Measurements from ENCODE around the gene FALEC. TPM values are rescaled to one million over a fixed set of nuclear protein-coding genes. Genes with fewer than 3 reads are reported as not detected.

FALEC gene
- 1 to 10 TPM in 1 of 2 donors, not detected in 1; 1.2 TPM for total RNA-seq
- 1 to 10 TPM; 1.4 to 1.6 TPM for polyA plus RNA-seq (ENCODE audit: insufficient read length in 2 of 2)
- long read RNA-seq, donor 1, result 0 reads
- long read RNA-seq, donor 2, result 0 reads
- long read RNA-seq, donor 3, result 0 reads
- long read RNA-seq, donor 4, result 0 reads

DNA sequence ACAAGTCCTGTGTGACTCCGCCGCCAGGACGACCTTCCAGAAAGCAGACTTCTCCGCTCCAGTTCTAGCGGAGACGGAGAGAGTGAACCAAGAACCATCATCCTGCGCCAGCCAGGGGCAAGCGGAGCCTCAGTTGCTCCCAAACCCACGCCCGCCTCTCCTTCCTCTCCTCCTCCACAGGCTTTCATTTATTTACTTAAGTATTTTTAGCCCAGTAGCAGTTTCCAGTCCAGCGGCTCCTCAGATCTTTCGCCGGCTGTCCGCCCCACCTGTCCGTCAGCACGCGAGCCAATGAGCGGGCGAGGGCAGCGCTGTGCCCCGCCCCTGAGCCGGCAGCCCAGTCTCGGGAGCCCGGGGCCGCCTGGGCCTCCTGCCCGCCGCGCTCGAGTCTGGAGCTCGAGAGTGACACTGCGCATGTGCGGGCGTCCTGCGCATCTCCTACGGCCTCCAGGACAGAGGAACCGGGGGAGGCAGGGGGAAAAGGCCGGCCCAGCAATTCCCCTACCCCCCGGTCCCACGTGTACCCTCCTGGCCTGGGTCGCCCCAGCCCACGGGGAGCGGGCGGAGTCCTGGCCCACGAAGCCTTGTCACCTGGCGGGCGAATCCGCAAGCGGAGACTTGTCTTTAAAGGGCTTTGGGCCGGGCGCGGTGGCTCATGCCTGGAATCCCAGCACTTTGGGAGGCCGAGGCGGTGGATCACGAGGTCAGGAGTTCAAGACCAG, at the start of gene FALEC:
Gene FALEC, plus strand, starts transcription at position 425 of the 722 bp plus-strand sequence.
- H3K27me3 ChIP-seq (ENCODE audit: control insufficient read depth, insufficient read depth, low read length), result no peaks in the 10 kb centered on the region
- peak; percentile 78 to 99 (median 92) for DNase-seq (ENCODE audit: low read depth in 4 of 6, low spot score in 6 of 6)
- peak within 1 kb of the TSS; percentile 90 for H3K27ac ChIP-seq (ENCODE audit: low read depth, low read length)
- H3K4me3 ChIP-seq (ENCODE audit: low read depth, low read length), result peak within 1 kb of the TSS; percentile 87
- WGBS (ENCODE audit: insufficient coverage), result under 1% methylated on average over 53 of the region's 54 CpGs
- peaks cover 20% of the 10 kb centered on the region for H3K4me1 ChIP-seq (ENCODE audit: control insufficient read depth, insufficient read depth, low read length)
- H3K36me3 ChIP-seq (ENCODE audit: control insufficient read depth, insufficient read depth, low read length), result peaks cover 24% of the 10 kb centered on the region
- H3K9me3 ChIP-seq (ENCODE audit: control insufficient read depth, insufficient read depth, low read length), result no peaks in the 10 kb centered on the region

DNA sequence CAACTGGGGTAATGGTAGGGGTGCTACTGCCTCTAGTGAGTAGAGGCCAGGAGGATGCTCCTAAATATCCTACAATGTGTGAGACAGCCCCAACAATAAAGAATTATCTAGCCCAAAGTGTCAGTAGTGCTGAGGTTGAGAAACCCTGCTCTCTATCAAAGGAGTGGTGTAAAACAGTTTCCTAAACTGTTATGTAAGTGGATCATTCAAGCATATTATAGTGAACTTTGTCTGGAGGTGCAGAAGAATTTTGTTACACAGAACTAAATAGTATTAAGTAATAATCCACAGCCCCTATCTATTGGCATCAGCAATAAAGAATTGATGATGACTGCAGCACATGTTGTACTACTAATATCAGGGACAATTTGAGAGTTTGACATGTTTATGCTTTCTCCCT, 48.6 kb upstream of the FALEC start:
- H3K4me3 ChIP-seq (ENCODE audit: low read depth, low read length), result no peak overlapping the region
- no peak for DNase-seq (ENCODE audit: low read depth in 4 of 6, low spot score in 6 of 6)
- no peaks in the 10 kb centered on the region for H3K9me3 ChIP-seq (ENCODE audit: control insufficient read depth, insufficient read depth, low read length)
- H3K27ac ChIP-seq (ENCODE audit: low read depth, low read length), result no peak overlapping the region
- H3K4me1 ChIP-seq (ENCODE audit: control insufficient read depth, insufficient read depth, low read length), result no peaks in the 10 kb centered on the region
- peaks cover 49% of the 10 kb centered on the region for H3K36me3 ChIP-seq (ENCODE audit: control insufficient read depth, insufficient read depth, low read length)
- H3K27me3 ChIP-seq (ENCODE audit: control insufficient read depth, insufficient read depth, low read length), result no peaks in the 10 kb centered on the region

DNA sequence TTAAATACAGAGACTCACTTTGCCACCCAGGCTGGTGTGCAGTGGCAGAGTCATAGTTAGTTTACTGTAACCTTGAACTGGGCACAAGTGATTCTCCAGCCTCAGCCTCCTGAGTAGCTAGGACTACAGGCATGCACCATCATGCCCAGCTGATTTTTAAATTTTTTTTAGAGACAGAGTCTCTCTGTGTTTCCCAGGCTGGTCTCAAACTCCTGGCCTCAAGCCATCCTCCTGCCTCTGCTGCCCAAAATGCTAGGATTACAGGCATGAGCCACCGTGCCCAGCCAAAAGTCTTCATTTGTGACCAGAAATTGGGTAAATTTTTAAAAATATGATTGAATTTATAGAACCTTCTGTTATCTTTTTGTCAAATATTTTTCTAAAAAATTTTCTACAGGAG, 46.3 kb upstream of the FALEC start:
- no CpG with 5 or more reads among the region's 1 CpG for WGBS (ENCODE audit: insufficient coverage)

DNA sequence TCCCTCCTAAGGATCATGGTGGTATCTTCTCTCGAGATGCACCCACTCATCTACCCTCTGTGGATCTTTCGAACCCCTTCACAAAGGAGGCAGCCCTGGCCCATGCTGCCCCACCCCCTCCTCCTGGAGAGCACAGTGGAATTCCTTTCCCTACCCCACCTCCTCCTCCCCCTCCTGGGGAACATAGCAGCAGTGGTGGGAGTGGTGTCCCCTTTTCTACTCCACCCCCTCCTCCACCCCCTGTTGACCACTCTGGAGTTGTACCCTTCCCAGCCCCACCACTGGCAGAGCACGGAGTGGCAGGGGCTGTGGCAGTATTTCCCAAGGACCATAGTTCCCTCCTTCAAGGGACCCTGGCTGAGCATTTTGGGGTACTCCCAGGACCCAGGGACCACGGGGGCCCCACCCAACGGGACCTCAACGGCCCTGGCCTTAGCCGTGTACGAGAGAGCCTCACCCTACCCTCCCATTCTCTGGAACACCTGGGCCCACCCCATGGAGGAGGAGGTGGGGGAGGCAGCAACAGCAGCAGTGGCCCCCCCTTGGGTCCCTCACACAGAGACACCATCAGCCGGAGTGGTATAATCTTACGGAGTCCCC, 42.9 kb upstream of the FALEC start:
- H3K4me3 ChIP-seq (ENCODE audit: low read depth, low read length), result no peak overlapping the region
- H3K36me3 ChIP-seq (ENCODE audit: control insufficient read depth, insufficient read depth, low read length), result peaks cover 31% of the 10 kb centered on the region
- H3K4me1 ChIP-seq (ENCODE audit: control insufficient read depth, insufficient read depth, low read length), result peaks cover 6% of the 10 kb centered on the region
- no peaks in the 10 kb centered on the region for H3K9me3 ChIP-seq (ENCODE audit: control insufficient read depth, insufficient read depth, low read length)
- H3K27me3 ChIP-seq (ENCODE audit: control insufficient read depth, insufficient read depth, low read length), result no peaks in the 10 kb centered on the region
- 86% methylated on average over 2 of the region's 10 CpGs for WGBS (ENCODE audit: insufficient coverage)
- no peak for DNase-seq (ENCODE audit: low read depth in 4 of 6, low spot score in 6 of 6)
- H3K27ac ChIP-seq (ENCODE audit: low read depth, low read length), result no peak overlapping the region

More for the DNA sequence above, 46.3 kb upstream of the FALEC start:
- peaks cover 51% of the 10 kb centered on the region for H3K36me3 ChIP-seq (ENCODE audit: control insufficient read depth, insufficient read depth, low read length)
- no peak overlapping the region for H3K27ac ChIP-seq (ENCODE audit: low read depth, low read length)
- peaks cover 6% of the 10 kb centered on the region for H3K4me1 ChIP-seq (ENCODE audit: control insufficient read depth, insufficient read depth, low read length)
- H3K27me3 ChIP-seq (ENCODE audit: control insufficient read depth, insufficient read depth, low read length), result no peaks in the 10 kb centered on the region
- H3K4me3 ChIP-seq (ENCODE audit: low read depth, low read length), result no peak overlapping the region
- DNase-seq (ENCODE audit: low read depth in 4 of 6, low spot score in 6 of 6), result no peak
- H3K9me3 ChIP-seq (ENCODE audit: control insufficient read depth, insufficient read depth, low read length), result no peaks in the 10 kb centered on the region

DNA sequence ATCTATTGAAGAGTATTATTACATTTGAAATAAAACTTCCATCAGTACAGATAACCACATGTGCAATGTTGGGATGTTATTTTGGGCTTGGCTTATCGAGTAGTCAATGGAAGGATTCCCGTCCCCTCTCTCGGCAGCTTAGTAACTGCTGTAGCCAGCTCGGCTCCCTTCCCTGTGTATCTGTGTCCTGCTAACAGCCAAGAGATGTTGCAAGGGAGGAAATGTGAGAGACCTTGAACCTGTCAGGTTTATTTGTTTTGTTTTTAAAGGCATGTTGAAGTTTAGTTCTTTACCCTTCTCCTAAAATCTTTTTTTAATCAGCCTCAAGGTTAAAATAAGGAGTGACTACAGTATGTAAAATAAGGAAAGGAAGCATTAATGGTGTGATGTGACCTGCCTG, 41.9 kb upstream of the FALEC start:
- Histone ChIP-seq H3K9me3 (ENCODE audit: control insufficient read depth, insufficient read depth, low read length) (no peaks in the 10 kb centered on the region), H3K27me3 (ENCODE audit: control insufficient read depth, insufficient read depth, low read length) (no peaks in the 10 kb centered on the region), H3K4me1 (ENCODE audit: control insufficient read depth, insufficient read depth, low read length) (peaks cover 6% of the 10 kb centered on the region), H3K4me3 (ENCODE audit: low read depth, low read length) (no peak overlapping the region), H3K36me3 (ENCODE audit: control insufficient read depth, insufficient read depth, low read length) (peaks cover 28% of the 10 kb centered on the region), H3K27ac (ENCODE audit: low read depth, low read length) (no peak overlapping the region)
- WGBS (ENCODE audit: insufficient coverage), result no CpG with 5 or more reads among the region's 4 CpGs
- no peak for DNase-seq (ENCODE audit: low read depth in 4 of 6, low spot score in 6 of 6)

DNA sequence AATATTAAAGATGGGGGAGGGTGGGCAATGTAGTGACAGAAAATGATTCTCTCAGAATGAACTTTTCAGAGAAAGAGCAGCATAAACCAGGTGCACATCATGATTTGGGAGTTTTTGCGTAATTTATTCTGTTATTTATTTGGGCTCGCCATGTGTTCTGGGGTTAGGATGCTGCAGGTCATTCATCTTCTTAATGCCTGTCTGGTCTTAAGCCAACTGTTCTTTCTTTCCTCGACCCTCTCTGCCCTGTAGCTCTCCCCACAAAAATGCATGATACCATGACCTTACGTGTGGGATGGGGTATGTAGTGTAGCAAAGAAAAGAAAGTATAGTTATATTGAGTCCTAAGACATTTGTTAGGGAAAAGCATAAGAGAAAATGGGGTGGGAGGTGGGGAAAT, 40.7 kb upstream of the FALEC start:
- Histone ChIP-seq H3K27ac (ENCODE audit: low read depth, low read length) (peak overlapping the region; percentile 34), H3K36me3 (ENCODE audit: control insufficient read depth, insufficient read depth, low read length) (peaks cover 28% of the 10 kb centered on the region), H3K4me1 (ENCODE audit: control insufficient read depth, insufficient read depth, low read length) (peaks cover 6% of the 10 kb centered on the region), H3K27me3 (ENCODE audit: control insufficient read depth, insufficient read depth, low read length) (no peaks in the 10 kb centered on the region), H3K4me3 (ENCODE audit: low read depth, low read length) (no peak overlapping the region), H3K9me3 (ENCODE audit: control insufficient read depth, insufficient read depth, low read length) (no peaks in the 10 kb centered on the region)
- no peak for DNase-seq (ENCODE audit: low read depth in 4 of 6, low spot score in 6 of 6)
- no CpG with 5 or more reads among the region's 4 CpGs for WGBS (ENCODE audit: insufficient coverage)

DNA sequence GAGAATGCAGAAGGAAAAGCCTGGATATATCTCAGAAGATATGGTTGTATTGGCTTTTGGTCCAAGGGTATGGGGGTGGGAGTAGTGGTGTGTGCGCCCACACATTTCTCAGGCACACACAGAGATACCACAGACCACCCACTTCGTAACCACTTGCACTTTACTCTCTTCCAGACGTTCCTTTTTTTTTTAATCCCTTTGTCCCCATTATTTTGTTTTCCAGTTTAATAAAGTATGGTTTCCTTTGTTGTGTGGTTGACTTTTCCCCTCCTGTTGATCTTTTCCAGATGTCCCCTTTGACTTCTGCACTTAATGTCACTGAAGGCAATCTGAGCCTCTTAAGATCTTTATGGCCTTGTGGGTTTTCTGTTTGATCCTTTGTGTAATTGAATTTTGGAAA, 38.8 kb upstream of the FALEC start:
- H3K27me3 ChIP-seq (ENCODE audit: control insufficient read depth, insufficient read depth, low read length), result no peaks in the 10 kb centered on the region
- no peak overlapping the region for H3K27ac ChIP-seq (ENCODE audit: low read depth, low read length)
- peaks cover 6% of the 10 kb centered on the region for H3K4me1 ChIP-seq (ENCODE audit: control insufficient read depth, insufficient read depth, low read length)
- no CpG with 5 or more reads among the region's 3 CpGs for WGBS (ENCODE audit: insufficient coverage)
- H3K9me3 ChIP-seq (ENCODE audit: control insufficient read depth, insufficient read depth, low read length), result no peaks in the 10 kb centered on the region
- H3K4me3 ChIP-seq (ENCODE audit: low read depth, low read length), result no peak overlapping the region
- peak in 1 of 6 donors; percentile 24 for DNase-seq (ENCODE audit: low read depth in 4 of 6, low spot score in 6 of 6)
- H3K36me3 ChIP-seq (ENCODE audit: control insufficient read depth, insufficient read depth, low read length), result peaks cover 14% of the 10 kb centered on the region

DNA sequence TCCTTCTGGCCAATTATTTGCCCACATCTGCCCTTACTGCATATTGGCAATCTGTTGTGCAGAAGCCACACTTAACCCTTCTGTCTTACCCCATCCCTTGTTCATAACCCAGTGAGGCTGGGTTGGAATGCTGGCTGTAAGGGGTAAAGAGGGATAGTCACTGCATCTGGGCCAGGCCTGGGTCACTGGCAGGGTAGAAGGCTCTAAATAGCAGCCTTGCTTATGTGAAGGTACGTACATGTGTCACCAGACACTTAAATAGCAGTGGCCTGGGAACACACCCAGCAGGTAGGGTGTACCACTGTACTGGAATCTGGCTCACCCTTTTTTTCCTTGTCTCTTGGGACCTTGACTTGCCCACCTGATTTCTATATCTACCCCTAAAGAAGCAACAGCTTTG, 38.2 kb upstream of the FALEC start:
- Histone ChIP-seq H3K27me3 (ENCODE audit: control insufficient read depth, insufficient read depth, low read length) (no peaks in the 10 kb centered on the region), H3K4me1 (ENCODE audit: control insufficient read depth, insufficient read depth, low read length) (peaks cover 6% of the 10 kb centered on the region), H3K27ac (ENCODE audit: low read depth, low read length) (no peak overlapping the region), H3K9me3 (ENCODE audit: control insufficient read depth, insufficient read depth, low read length) (no peaks in the 10 kb centered on the region), H3K36me3 (ENCODE audit: control insufficient read depth, insufficient read depth, low read length) (peaks cover 8% of the 10 kb centered on the region), H3K4me3 (ENCODE audit: low read depth, low read length) (no peak overlapping the region)
- no peak for DNase-seq (ENCODE audit: low read depth in 4 of 6, low spot score in 6 of 6)
- 92% methylated on average over 1 of the region's 1 CpG for WGBS (ENCODE audit: insufficient coverage)

DNA sequence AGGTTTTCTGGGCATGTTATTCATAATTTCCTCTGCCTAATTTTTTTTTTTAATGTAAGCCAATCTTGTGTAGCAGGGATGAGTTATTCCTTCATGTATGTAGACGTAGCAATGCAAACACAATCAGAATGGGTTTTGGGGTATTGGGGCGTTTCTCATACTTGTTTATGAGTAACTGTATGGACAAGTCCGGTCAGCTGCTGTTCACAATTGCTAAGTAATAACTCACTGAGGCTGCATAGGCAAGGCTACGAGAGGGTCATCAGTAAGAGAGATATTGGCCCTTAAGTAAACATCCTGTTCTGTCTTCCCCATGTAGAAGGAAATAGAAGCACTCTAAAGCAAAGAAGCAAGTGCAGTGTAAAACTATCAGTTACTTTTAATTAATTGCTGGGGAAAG, 37.8 kb upstream of the FALEC start:
- H3K27ac ChIP-seq (ENCODE audit: low read depth, low read length), result no peak overlapping the region
- WGBS (ENCODE audit: insufficient coverage), result 75% methylated on average over 4 of the region's 4 CpGs
- no peaks in the 10 kb centered on the region for H3K27me3 ChIP-seq (ENCODE audit: control insufficient read depth, insufficient read depth, low read length)
- peaks cover 5% of the 10 kb centered on the region for H3K4me1 ChIP-seq (ENCODE audit: control insufficient read depth, insufficient read depth, low read length)
- H3K4me3 ChIP-seq (ENCODE audit: low read depth, low read length), result no peak overlapping the region
- no peak for DNase-seq (ENCODE audit: low read depth in 4 of 6, low spot score in 6 of 6)
- no peaks in the 10 kb centered on the region for H3K9me3 ChIP-seq (ENCODE audit: control insufficient read depth, insufficient read depth, low read length)
- peaks cover 4% of the 10 kb centered on the region for H3K36me3 ChIP-seq (ENCODE audit: control insufficient read depth, insufficient read depth, low read length)

DNA sequence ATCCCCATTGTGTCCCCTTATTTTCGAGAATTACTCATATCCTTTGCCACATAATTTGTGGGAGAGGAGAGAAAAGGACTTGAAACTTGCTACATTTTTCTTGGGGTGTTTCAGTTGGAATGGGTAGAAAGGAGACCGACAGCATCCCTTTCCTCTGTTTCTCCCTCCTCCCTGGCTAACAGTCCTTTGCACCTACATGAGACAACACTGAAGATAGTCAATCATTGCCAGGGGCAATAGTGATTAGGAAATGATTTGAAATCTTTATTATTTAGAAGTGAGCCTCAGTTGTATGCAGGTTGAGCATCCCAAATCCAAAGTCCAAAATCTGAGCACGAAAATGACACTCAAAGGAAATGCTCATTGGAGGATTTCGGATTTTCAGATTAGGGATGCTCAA, 36.2 kb upstream of the FALEC start:
- Histone ChIP-seq H3K36me3 (ENCODE audit: control insufficient read depth, insufficient read depth, low read length) (no peaks in the 10 kb centered on the region), H3K27ac (ENCODE audit: low read depth, low read length) (no peak overlapping the region), H3K27me3 (ENCODE audit: control insufficient read depth, insufficient read depth, low read length) (no peaks in the 10 kb centered on the region), H3K4me1 (ENCODE audit: control insufficient read depth, insufficient read depth, low read length) (no peaks in the 10 kb centered on the region), H3K9me3 (ENCODE audit: control insufficient read depth, insufficient read depth, low read length) (no peaks in the 10 kb centered on the region), H3K4me3 (ENCODE audit: low read depth, low read length) (no peak overlapping the region)
- no CpG with 5 or more reads among the region's 4 CpGs for WGBS (ENCODE audit: insufficient coverage)
- no peak for DNase-seq (ENCODE audit: low read depth in 4 of 6, low spot score in 6 of 6)

Measured in spinal cord (tissue), 10 donors.